Spinal cord (tissue), 10 donors: Measurements from ENCODE around the gene OR8D4. TPM values are rescaled to one million over a fixed set of nuclear protein-coding genes. Genes with fewer than 3 reads are reported as not detected.
"Not testable (repeated sequence)": the region's sequence is repeated elsewhere in the genome, so short reads cannot be mapped to it uniquely, and the experiment has no call there.

Experiments used
- DNase-seq, 6 donors: peaks; one replicate each; pipeline versions ENCODE4 v3.0.0 to v3.0.0-alpha.2; 2013 to 2015; ENCODE audit warnings: low spot score in 6 of 6, low read depth in 4 of 6
- H3K27ac ChIP-seq: one replicate; pipeline ENCODE4 v1.5.1; 2013; ENCODE audit warnings: low read depth, low read length, control low read depth
- H3K27me3 ChIP-seq: one replicate; pipeline ENCODE4 v1.6.1; 2013; ENCODE audit warnings: low read length; ENCODE audit not compliant: control insufficient read depth, insufficient read depth
- H3K36me3 ChIP-seq: one replicate; pipeline ENCODE4 v1.6.1; 2013; ENCODE audit warnings: low read length; ENCODE audit not compliant: control insufficient read depth, insufficient read depth
- H3K4me1 ChIP-seq: one replicate; pipeline ENCODE4 v1.6.1; 2013; ENCODE audit warnings: low read length; ENCODE audit not compliant: control insufficient read depth, insufficient read depth
- H3K4me3 ChIP-seq: one replicate; pipeline ENCODE4 v1.5.1; 2013; ENCODE audit warnings: low read depth, low read length, control low read depth
- H3K9me3 ChIP-seq: one replicate; pipeline ENCODE4 v1.6.1; 2013; ENCODE audit warnings: low read length; ENCODE audit not compliant: control insufficient read depth, insufficient read depth
- WGBS: methylation state at CpG from one replicate; pipeline ENCODE4 v1.1.5; 2013; ENCODE audit warnings: missing lambda C conversion rate; ENCODE audit not compliant: insufficient coverage; 5-methylcytosine and 5-hydroxymethylcytosine counted together
- long read RNA-seq, 4 donors: transcript quantifications; one replicate each; lab custom pipeline, GENCODE V29; 2026
- polyA plus RNA-seq, 2 donors: library from polyadenylated mRNA; unstranded; fragments of 120-200 nt; gene quantifications; one replicate each; pipeline ENCODE4 v1.2.1, GENCODE V29; 2013; ENCODE audit not compliant: insufficient read length in 2 of 2
- total RNA-seq, 2 donors: library from RNA; depleted of rRNA in 1 of 2; stranded (reverse); fragments of 120-200 nt in 1 of 2; fragments of >200 nt in 1 of 2; gene quantifications; one replicate each; pipeline versions ENCODE4 v1.2.3 to v1.2.4, GENCODE V29; 2013 to 2014
- donor health status: healthy.

The OR8D4 gene
- total RNA-seq: under 1 TPM; 0.06 to 0.10 TPM
- polyA plus RNA-seq: not detected
- long read RNA-seq, donor 1: 0 reads
- long read RNA-seq, donor 2: 0 reads
- long read RNA-seq, donor 3: 0 reads
- long read RNA-seq, donor 4: 0 reads

GRCh38 chr11:123901867-123902266 is at the start of gene OR8D4:
Gene OR8D4, plus strand, starts transcription at chr11:123902167. Its CDS starts 4,265 bp downstream, at chr11:123906432.
- WGBS: no CpG with 5 or more reads among the region's 1 CpG

GRCh38 chr11:123852321-123852720 is 49.6 kb upstream of the OR8D4 start:
- no peaks in the 10 kb centered on the region for H3K9me3 ChIP-seq
- no peaks in the 10 kb centered on the region for H3K4me1 ChIP-seq
- no peak overlapping the region for H3K27ac ChIP-seq
- no peak for DNase-seq
- H3K27me3 ChIP-seq: no peaks in the 10 kb centered on the region
- no peak overlapping the region for H3K4me3 ChIP-seq
- no peaks in the 10 kb centered on the region for H3K36me3 ChIP-seq

More at GRCh38 chr11:123901867-123902266, at the start of gene OR8D4:
- Histone ChIP-seq H3K27me3 (no peaks in the 10 kb centered on the region), H3K4me1 (peaks cover 2% of the 10 kb centered on the region), H3K9me3 (no peaks in the 10 kb centered on the region), H3K4me3 (no peak within 1 kb of the TSS), H3K27ac (no peak within 1 kb of the TSS), H3K36me3 (no peaks in the 10 kb centered on the region)
- no peak for DNase-seq

- H3K4me1 ChIP-seq: no peaks in the 10 kb centered on the region
- DNase-seq: no peak
- no peaks in the 10 kb centered on the region for H3K27me3 ChIP-seq
- no peaks in the 10 kb centered on the region for H3K9me3 ChIP-seq
- WGBS: 96% methylated on average over 2 of the region's 2 CpGs
- H3K27ac ChIP-seq: no peak overlapping the region
- H3K36me3 ChIP-seq: no peaks in the 10 kb centered on the region
- no peak overlapping the region for H3K4me3 ChIP-seq
Observed at GRCh38 chr11:123853038-123853437, 48.9 kb upstream of the OR8D4 start.

GRCh38 chr11:123856444-123856843 is 45.5 kb upstream of the OR8D4 start:
- H3K4me3 ChIP-seq: no peak overlapping the region
- H3K36me3 ChIP-seq: no peaks in the 10 kb centered on the region
- no peaks in the 10 kb centered on the region for H3K27me3 ChIP-seq
- no peaks in the 10 kb centered on the region for H3K4me1 ChIP-seq
- no peak for DNase-seq
- no peak overlapping the region for H3K27ac ChIP-seq
- 100% methylated on average over 1 of the region's 2 CpGs for WGBS
- H3K9me3 ChIP-seq: no peaks in the 10 kb centered on the region

GRCh38 chr11:123859731-123860130 is 42.2 kb upstream of the OR8D4 start:
- Histone ChIP-seq H3K36me3 (no peaks in the 10 kb centered on the region), H3K4me3 (no peak overlapping the region), H3K27me3 (no peaks in the 10 kb centered on the region), H3K9me3 (no peaks in the 10 kb centered on the region), H3K27ac (no peak overlapping the region), H3K4me1 (no peaks in the 10 kb centered on the region)
- WGBS: no CpG with 5 or more reads among the region's 2 CpGs
- DNase-seq: no peak

GRCh38 chr11:123865293-123865692 is 36.7 kb upstream of the OR8D4 start:
- WGBS: 50% methylated on average over 7 of the region's 7 CpGs
- H3K9me3 ChIP-seq, DNase-seq, H3K36me3 ChIP-seq, H3K4me3 ChIP-seq, H3K4me1 ChIP-seq, H3K27me3 ChIP-seq, H3K27ac ChIP-seq: not testable (repeated sequence)

- H3K9me3 ChIP-seq, H3K4me1 ChIP-seq, DNase-seq, H3K27me3 ChIP-seq, H3K4me3 ChIP-seq, H3K27ac ChIP-seq, H3K36me3 ChIP-seq: not testable (repeated sequence)
- WGBS: 77% methylated on average over 8 of the region's 9 CpGs
Observed at GRCh38 chr11:123867795-123868194, 34.2 kb upstream of the OR8D4 start.

- DNase-seq: no peak
- no peak overlapping the region for H3K27ac ChIP-seq
- no peaks in the 10 kb centered on the region for H3K27me3 ChIP-seq
- no CpG with 5 or more reads among the region's 4 CpGs for WGBS
- no peaks in the 10 kb centered on the region for H3K4me1 ChIP-seq
- H3K9me3 ChIP-seq: no peaks in the 10 kb centered on the region
- no peaks in the 10 kb centered on the region for H3K36me3 ChIP-seq
- H3K4me3 ChIP-seq: no peak overlapping the region
Observed at GRCh38 chr11:123880912-123881311, 21.1 kb upstream of the OR8D4 start.

- no peaks in the 10 kb centered on the region for H3K4me1 ChIP-seq
- H3K4me3 ChIP-seq: no peak within 1 kb of the TSS
- no peak within 1 kb of the TSS for H3K27ac ChIP-seq
- no peaks in the 10 kb centered on the region for H3K27me3 ChIP-seq
- DNase-seq: no peak
- 86% methylated on average over 1 of the region's 3 CpGs for WGBS
- no peaks in the 10 kb centered on the region for H3K36me3 ChIP-seq
- no peaks in the 10 kb centered on the region for H3K9me3 ChIP-seq
Observed at GRCh38 chr11:123885570-123885969, 16.4 kb upstream of the OR8D4 start, which contains the start of gene TMEM225. Gene TMEM225, minus strand, starts transcription at chr11:123885670. Its CDS starts 245 bp downstream, at chr11:123885425.

GRCh38 chr11:123892031-123892430 is 9.9 kb upstream of the OR8D4 start:
- H3K27ac ChIP-seq: no peak overlapping the region
- H3K9me3 ChIP-seq: no peaks in the 10 kb centered on the region
- H3K4me1 ChIP-seq: no peaks in the 10 kb centered on the region

More at GRCh38 chr11:123892031-123892430, 9.9 kb upstream of the OR8D4 start:
- Histone ChIP-seq H3K4me3 (no peak overlapping the region), H3K36me3 (no peaks in the 10 kb centered on the region), H3K27me3 (no peaks in the 10 kb centered on the region)
- peak in 3 of 6 donors; percentile 6 to 64 (median 56) for DNase-seq
